Measurements from ENCODE around the gene LMO1.

The LMO1 gene

GRCh38 chr11:8283100-8283464 is 19.4 kb upstream of the LMO1 start:
- Histone ChIP-seq H3K4me3 (ENCODE audit: insufficient read length, low read depth) (peak overlapping the region; percentile 32), H3K36me3 (ENCODE audit: insufficient read depth, insufficient read length, low read length) (no peaks in the 10 kb centered on the region), H3K9ac (ENCODE audit: insufficient read length, low read depth) (peak overlapping the region; percentile 42), H3K4me1 (ENCODE audit: insufficient read depth, insufficient read length) (no peaks in the 10 kb centered on the region), H3K9me3 (ENCODE audit: insufficient read depth, low read length) (no peaks in the 10 kb centered on the region), H3K27me3 (ENCODE audit: insufficient read depth, insufficient read length) (peaks cover 45% of the 10 kb centered on the region)
- no peak for DNase-seq (ENCODE audit: low read depth, low spot score)
- TF ChIP-seq YY1 (IDR thresholded peaks at IDR 0.05; ENCODE audit: insufficient read depth, insufficient read length) (no peak), SUZ12 (IDR thresholded peaks at IDR 0.05; ENCODE audit: extremely low read depth, insufficient read depth, insufficient read length) (no peak), ZNF274 (IDR thresholded peaks at IDR 0.05; ENCODE audit: low read depth, low read length) (no peak)

GRCh38 chr11:8282631-8283030 is 19.0 kb upstream of the LMO1 start:
- Histone ChIP-seq H3K4me1 (ENCODE audit: insufficient read depth, insufficient read length) (no peaks in the 10 kb centered on the region), H3K4me3 (ENCODE audit: insufficient read length, low read depth) (peak overlapping the region; percentile 32), H3K27me3 (ENCODE audit: insufficient read depth, insufficient read length) (peaks cover 45% of the 10 kb centered on the region), H3K9ac (ENCODE audit: insufficient read length, low read depth) (no peak overlapping the region), H3K36me3 (ENCODE audit: insufficient read depth, insufficient read length, low read length) (no peaks in the 10 kb centered on the region), H3K9me3 (ENCODE audit: insufficient read depth, low read length) (no peaks in the 10 kb centered on the region)
- no peak for DNase-seq (ENCODE audit: low read depth, low spot score)
- no peak for TF ChIP-seq ZNF274 (IDR thresholded peaks at IDR 0.05; ENCODE audit: low read depth, low read length)
- no peak for TF ChIP-seq SUZ12 (IDR thresholded peaks at IDR 0.05; ENCODE audit: extremely low read depth, insufficient read depth, insufficient read length)
- no peak for TF ChIP-seq YY1 (IDR thresholded peaks at IDR 0.05; ENCODE audit: insufficient read depth, insufficient read length)

- no peak for TF ChIP-seq ZNF274 (IDR thresholded peaks at IDR 0.05; ENCODE audit: low read depth, low read length)
- no peak for TF ChIP-seq SUZ12 (IDR thresholded peaks at IDR 0.05; ENCODE audit: extremely low read depth, insufficient read depth, insufficient read length)
- no peak for TF ChIP-seq YY1 (IDR thresholded peaks at IDR 0.05; ENCODE audit: insufficient read depth, insufficient read length)
- H3K4me1 ChIP-seq (ENCODE audit: insufficient read depth, insufficient read length) = no peaks in the 10 kb centered on the region
- peaks cover 45% of the 10 kb centered on the region for H3K27me3 ChIP-seq (ENCODE audit: insufficient read depth, insufficient read length)
- H3K4me3 ChIP-seq (ENCODE audit: insufficient read length, low read depth) = no peak overlapping the region
- no peaks in the 10 kb centered on the region for H3K36me3 ChIP-seq (ENCODE audit: insufficient read depth, insufficient read length, low read length)
- H3K9me3 ChIP-seq (ENCODE audit: insufficient read depth, low read length) = no peaks in the 10 kb centered on the region
- no peak for DNase-seq (ENCODE audit: low read depth, low spot score)
- no peak overlapping the region for H3K9ac ChIP-seq (ENCODE audit: insufficient read length, low read depth)
Measured at GRCh38 chr11:8281266-8281665, 17.6 kb upstream of the LMO1 start.

- H3K9ac ChIP-seq (ENCODE audit: insufficient read length, low read depth) = no peak overlapping the region
- H3K4me3 ChIP-seq (ENCODE audit: insufficient read length, low read depth) = no peak overlapping the region
- TF ChIP-seq YY1 (IDR thresholded peaks at IDR 0.05; ENCODE audit: insufficient read depth, insufficient read length) (no peak), SUZ12 (IDR thresholded peaks at IDR 0.05; ENCODE audit: extremely low read depth, insufficient read depth, insufficient read length) (no peak)
- no peaks in the 10 kb centered on the region for H3K4me1 ChIP-seq (ENCODE audit: insufficient read depth, insufficient read length)
- H3K27me3 ChIP-seq (ENCODE audit: insufficient read depth, insufficient read length) = peaks cover 32% of the 10 kb centered on the region
- H3K36me3 ChIP-seq (ENCODE audit: insufficient read depth, insufficient read length, low read length) = no peaks in the 10 kb centered on the region
- no peak for DNase-seq (ENCODE audit: low read depth, low spot score)
- H3K9me3 ChIP-seq (ENCODE audit: insufficient read depth, low read length) = no peaks in the 10 kb centered on the region
Measured at GRCh38 chr11:8277691-8278090, 14.0 kb upstream of the LMO1 start.

- no peaks in the 10 kb centered on the region for H3K36me3 ChIP-seq (ENCODE audit: insufficient read depth, insufficient read length, low read length)
- TF ChIP-seq SUZ12 (IDR thresholded peaks at IDR 0.05; ENCODE audit: extremely low read depth, insufficient read depth, insufficient read length) (no peak), YY1 (IDR thresholded peaks at IDR 0.05; ENCODE audit: insufficient read depth, insufficient read length) (no peak), ZNF274 (IDR thresholded peaks at IDR 0.05; ENCODE audit: low read depth, low read length) (no peak)
- H3K9me3 ChIP-seq (ENCODE audit: insufficient read depth, low read length) = no peaks in the 10 kb centered on the region
- peaks cover 22% of the 10 kb centered on the region for H3K27me3 ChIP-seq (ENCODE audit: insufficient read depth, insufficient read length)
- no peak for DNase-seq (ENCODE audit: low read depth, low spot score)
- H3K4me1 ChIP-seq (ENCODE audit: insufficient read depth, insufficient read length) = no peaks in the 10 kb centered on the region
- no peak overlapping the region for H3K4me3 ChIP-seq (ENCODE audit: insufficient read length, low read depth)
- no peak overlapping the region for H3K9ac ChIP-seq (ENCODE audit: insufficient read length, low read depth)
Measured at GRCh38 chr11:8276528-8276927, 12.8 kb upstream of the LMO1 start.

GRCh38 chr11:8273287-8273686 is 9.6 kb upstream of the LMO1 start:
- H3K4me1 ChIP-seq (ENCODE audit: insufficient read depth, insufficient read length) = no peaks in the 10 kb centered on the region
- DNase-seq (ENCODE audit: low read depth, low spot score) = no peak

GRCh38 chr11:8271106-8271886 is 7.6 kb upstream of the LMO1 start:
- no peak for DNase-seq (ENCODE audit: low read depth, low spot score)
- Histone ChIP-seq H3K9me3 (ENCODE audit: insufficient read depth, low read length) (no peaks in the 10 kb centered on the region), H3K9ac (ENCODE audit: insufficient read length, low read depth) (no peak overlapping the region), H3K36me3 (ENCODE audit: insufficient read depth, insufficient read length, low read length) (no peaks in the 10 kb centered on the region), H3K4me3 (ENCODE audit: insufficient read length, low read depth) (no peak overlapping the region), H3K27me3 (ENCODE audit: insufficient read depth, insufficient read length) (peaks cover 53% of the 10 kb centered on the region), H3K4me1 (ENCODE audit: insufficient read depth, insufficient read length) (peaks cover 5% of the 10 kb centered on the region)
- TF ChIP-seq YY1 (IDR thresholded peaks at IDR 0.05; ENCODE audit: insufficient read depth, insufficient read length) (no peak), ZNF274 (IDR thresholded peaks at IDR 0.05; ENCODE audit: low read depth, low read length) (no peak)

More at GRCh38 chr11:8273287-8273686, 9.6 kb upstream of the LMO1 start:
- Histone ChIP-seq H3K4me3 (ENCODE audit: insufficient read length, low read depth) (no peak overlapping the region), H3K27me3 (ENCODE audit: insufficient read depth, insufficient read length) (peaks cover 33% of the 10 kb centered on the region), H3K9ac (ENCODE audit: insufficient read length, low read depth) (no peak overlapping the region), H3K36me3 (ENCODE audit: insufficient read depth, insufficient read length, low read length) (no peaks in the 10 kb centered on the region), H3K9me3 (ENCODE audit: insufficient read depth, low read length) (no peaks in the 10 kb centered on the region)
- TF ChIP-seq YY1 (IDR thresholded peaks at IDR 0.05; ENCODE audit: insufficient read depth, insufficient read length) (no peak), ZNF274 (IDR thresholded peaks at IDR 0.05; ENCODE audit: low read depth, low read length) (no peak), SUZ12 (IDR thresholded peaks at IDR 0.05; ENCODE audit: extremely low read depth, insufficient read depth, insufficient read length) (no peak)

All from NT2/D1 (cell line).